Inflammatory macrophage treated with lipopolysaccharide for 1 hour (primary cell): ENCODE results near the gene NEIL3.
A peak's percentile ranks its signal among the peaks of the same experiment; 100 is the strongest.

Experiments
- DNase-seq, 2 donors: peaks; one replicate each; pipeline ENCODE4 v3.0.0-alpha.2; 2020 to 2022

Gene NEIL3

GRCh38 chr4:177302371-177303100, 7.1 kb upstream of the NEIL3 start:
- DNase-seq: no peak

GRCh38 chr4:177304094-177304493, 5.6 kb upstream of the NEIL3 start:
- DNase-seq: no peak

- peak in 1 of 2 donors; percentile 12 for DNase-seq
These were observed 4.8 kb upstream of the NEIL3 start for GRCh38 chr4:177304864-177305263.

DNA sequence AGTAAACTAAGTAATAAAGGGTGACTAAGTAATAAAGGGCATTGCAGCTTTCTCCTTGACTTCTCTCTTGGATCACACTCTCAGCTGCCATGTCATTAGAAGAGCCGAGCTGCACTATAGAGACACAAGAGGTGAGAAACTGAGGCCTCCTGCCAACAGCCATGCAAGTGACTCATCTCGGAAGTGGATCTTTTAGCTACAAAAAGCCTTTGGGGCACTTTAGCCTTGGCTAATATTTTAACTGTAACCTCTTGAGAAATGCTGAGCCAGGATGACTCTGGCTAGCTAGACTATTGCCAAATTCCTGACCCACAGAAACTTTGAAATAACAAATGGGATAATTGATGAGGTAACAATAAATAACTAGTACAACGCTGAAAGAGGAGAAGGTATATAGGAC, 1.5 kb upstream of the NEIL3 start:
- DNase-seq: peak; percentile 71 to 74

DNA sequence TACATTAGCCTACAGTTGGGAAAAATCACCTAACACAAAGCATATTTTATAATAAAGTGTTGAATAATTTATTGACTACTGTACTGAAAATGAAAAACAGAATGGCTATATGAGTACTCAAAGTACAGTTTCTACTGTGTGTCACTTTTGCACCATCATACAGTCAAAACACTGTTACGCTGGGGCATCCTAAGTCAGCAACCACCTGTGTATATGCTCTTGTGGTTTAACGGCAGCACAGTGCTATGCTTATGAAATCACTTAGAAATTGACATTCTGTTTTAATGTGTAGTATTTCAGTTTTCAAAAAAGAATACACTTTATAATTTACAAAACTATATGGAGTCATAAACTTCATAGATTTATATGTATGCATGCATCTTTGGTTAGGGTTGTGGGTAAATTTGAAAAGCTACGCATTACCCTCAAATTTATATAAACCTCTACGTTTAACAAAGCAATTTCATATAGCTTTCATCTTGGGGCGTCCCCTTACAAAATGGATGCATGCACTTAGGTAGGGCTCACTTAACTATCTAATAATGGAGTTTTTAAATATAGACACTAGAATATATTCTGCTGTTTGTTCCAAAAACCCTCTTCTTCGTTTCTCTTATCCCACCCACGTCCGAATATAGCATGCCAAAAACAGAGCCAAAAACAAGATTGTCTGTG, 690 bp upstream of the NEIL3 start:
- DNase-seq: no peak

- no peak for DNase-seq
These were observed 1.9 kb downstream of the NEIL3 start for GRCh38 chr4:177311589-177311988.

DNA sequence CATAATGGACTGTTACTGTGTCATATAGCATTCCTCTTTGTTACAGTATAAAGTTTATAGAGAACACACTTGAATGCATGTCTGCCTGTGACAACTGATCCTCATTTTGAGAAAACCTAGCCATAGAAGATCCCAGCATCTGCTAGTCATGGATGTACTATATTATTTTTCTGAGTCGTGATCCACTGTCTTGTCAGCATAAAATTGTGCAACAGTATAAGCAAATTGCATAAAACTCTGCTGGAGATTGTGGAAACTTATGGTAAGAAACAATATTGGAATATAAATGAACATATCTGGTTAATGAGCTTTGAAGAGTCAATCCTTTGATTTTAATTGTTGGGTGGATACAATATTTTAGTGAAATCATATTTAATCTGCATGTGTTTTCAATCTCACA, 3.6 kb downstream of the NEIL3 start:
- DNase-seq: peak in 1 of 2 donors; percentile 4

DNA sequence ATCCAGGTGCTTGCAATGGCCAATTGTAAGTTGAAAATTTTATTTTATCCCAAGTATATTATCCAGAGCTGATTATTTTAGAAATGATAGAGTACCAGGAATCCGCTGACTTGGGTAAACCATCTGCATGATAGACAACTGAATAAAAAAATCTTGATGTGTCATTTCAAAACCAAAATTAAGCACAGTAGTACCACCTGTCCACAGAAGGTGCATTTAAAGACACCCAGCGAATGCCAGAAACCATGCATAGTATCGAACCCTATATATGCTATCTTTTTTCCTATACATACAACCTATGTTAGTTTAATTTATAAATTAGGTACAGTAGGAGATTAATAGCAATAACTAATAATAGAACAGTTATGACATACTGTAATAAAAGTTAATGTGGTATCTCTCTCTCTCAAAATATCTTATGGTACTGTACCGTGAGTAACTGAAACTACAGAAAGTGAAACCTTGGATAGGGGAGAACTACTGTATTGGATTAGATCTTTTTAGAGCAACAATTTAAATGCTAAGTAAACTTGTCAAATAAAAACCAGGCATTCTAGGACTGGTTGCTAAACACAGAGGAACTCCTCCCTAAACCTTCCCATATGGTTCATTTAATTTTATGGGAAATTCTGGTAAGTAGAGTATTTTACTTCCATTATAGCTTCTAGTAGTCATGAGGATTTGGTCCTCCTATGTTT, 6.2 kb downstream of the NEIL3 start:
- DNase-seq: no peak

GRCh38 chr4:177320721-177321120, 11.0 kb downstream of the NEIL3 start:
- no peak for DNase-seq

GRCh38 chr4:177321647-177322046, 12.0 kb downstream of the NEIL3 start:
- no peak for DNase-seq

GRCh38 chr4:177322266-177322665, 12.6 kb downstream of the NEIL3 start:
- no peak for DNase-seq

GRCh38 chr4:177322881-177323280, 13.2 kb downstream of the NEIL3 start:
- no peak for DNase-seq

GRCh38 chr4:177323416-177323815, 13.7 kb downstream of the NEIL3 start:
- no peak for DNase-seq

GRCh38 chr4:177332119-177332518, 22.4 kb downstream of the NEIL3 start:
- no peak for DNase-seq

DNA sequence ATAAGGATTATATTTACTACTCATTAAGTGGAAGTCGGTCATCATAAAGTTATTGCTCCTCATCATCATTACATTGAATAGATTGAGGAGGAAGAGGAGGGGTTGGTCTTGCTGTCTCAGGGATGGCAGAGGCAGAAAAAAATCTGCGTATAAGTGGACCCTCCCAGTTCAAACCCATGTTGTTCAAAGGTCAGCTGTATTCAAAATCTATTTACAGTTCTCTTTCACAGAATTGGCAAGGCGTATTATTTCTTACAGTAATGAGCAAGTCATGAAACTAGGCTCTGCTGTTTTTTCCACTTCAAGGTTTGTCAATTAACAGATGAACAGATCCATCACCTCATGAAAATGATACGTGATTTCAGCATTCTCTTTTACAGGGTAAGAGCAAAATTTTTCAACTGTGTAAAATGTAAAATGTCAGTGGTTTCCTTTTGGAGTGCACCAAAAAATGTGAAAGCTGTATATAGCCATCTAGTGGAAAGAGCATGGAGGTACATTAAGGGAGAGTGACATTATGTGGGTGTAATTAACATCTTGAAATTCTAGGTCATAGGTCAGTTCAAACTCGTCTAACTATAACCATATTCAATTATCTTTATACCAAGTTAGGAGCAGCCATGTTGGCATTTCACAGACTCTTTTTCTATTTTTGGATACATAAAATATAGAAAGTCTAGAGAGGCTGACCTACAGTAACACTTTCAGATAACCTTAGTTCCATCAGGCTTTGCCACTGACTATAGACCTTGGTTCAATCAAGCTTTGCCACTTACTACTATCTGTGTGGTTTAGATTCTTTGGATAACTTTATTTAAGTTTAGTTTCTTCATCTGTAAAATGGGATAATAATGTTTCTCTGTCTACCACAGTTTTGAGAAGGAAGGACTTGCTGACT, 30.1 kb downstream of the NEIL3 start:
- peak; percentile 37 to 56 for DNase-seq

DNA sequence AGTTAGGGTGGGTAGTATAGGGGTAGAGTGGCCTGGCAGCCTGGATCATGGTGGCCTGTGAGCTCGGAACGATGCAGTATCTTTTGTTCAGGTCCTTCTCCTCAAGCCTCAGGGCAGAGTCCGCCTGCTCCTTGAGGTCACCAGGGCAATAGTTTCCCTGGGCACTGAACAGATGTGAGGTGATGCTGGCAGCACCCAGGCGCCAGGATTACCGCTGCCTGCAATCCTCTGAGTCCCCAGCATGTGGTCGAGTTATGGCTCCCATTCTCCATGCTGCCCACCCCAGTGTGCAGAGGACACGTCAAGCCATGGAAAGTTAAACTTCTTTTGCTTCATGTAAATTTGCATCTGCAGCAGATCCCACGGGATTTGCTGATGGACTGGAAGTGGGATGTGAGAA, 38.7 kb downstream of the NEIL3 start:
- DNase-seq: no peak

DNA sequence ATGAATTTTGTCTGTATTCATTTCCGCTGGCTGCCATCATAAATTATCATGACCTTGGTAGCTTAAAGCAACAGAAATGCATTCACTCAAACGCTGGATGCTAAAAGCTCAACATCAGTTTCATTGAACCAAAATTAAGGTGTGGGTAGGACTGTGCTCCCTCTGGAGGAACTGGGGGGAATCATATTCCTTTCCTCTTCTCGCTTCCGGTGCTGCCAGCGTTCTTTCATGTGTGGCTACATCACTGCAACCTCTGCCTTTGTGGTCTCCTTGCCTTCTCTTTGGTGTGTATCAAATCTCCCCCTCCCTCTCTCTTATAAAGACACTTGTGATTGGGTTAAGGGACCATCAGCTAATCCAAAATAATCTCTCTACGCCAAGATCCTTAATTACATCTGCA, 39.5 kb downstream of the NEIL3 start:
- no peak for DNase-seq

GRCh38 chr4:177351622-177352244, 42.1 kb downstream of the NEIL3 start:
- DNase-seq: no peak

- no peak for DNase-seq
These were observed 46.5 kb downstream of the NEIL3 start for GRCh38 chr4:177356206-177356605.

GRCh38 chr4:177356921-177357320, 47.2 kb downstream of the NEIL3 start:
- DNase-seq: no peak

- DNase-seq: no peak
These were observed 57.7 kb downstream of the NEIL3 start for GRCh38 chr4:177367336-177367735.

GRCh38 chr4:177369372-177369771, 59.7 kb downstream of the NEIL3 start:
- DNase-seq: no peak
